Measurements from ENCODE around the gene SETD1B. TPM values are rescaled to one million over a fixed set of nuclear protein-coding genes. Genes with fewer than 3 reads are reported as not detected.

The SETD1B gene
- total RNA-seq, 1 donor from 2014 or later, result 1.8 TPM

DNA sequence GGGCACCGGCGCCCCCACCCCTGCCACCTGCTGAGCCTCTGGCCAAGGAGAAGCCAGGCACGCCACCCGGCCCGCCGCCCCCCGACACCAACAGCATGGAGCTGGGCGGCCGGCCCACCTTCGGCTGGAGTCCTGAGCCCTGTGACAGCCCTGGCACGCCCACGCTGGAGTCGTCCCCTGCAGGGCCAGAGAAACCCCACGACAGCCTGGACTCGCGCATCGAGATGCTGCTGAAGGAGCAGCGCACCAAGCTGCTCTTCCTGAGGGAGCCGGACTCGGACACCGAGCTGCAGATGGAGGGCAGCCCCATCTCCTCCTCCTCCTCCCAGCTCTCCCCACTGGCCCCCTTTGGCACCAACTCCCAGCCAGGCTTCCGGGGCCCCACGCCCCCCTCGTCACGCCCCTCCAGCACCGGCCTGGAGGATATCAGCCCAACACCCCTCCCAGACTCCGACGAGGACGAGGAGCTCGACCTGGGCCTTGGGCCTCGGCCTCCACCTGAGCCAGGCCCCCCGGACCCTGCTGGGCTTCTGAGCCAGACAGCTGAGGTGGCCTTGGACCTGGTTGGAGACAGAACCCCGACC lies 6.5 kb downstream of the SETD1B start:
- peaks cover 21% of the 10 kb centered on the region for H3F3A ChIP-seq (ENCODE audit: low read depth)
- no peak overlapping the region for H3K4me3 Mint-ChIP-seq
- peaks cover 32% of the 10 kb centered on the region for H3K4me1 ChIP-seq
- H4K20me1 ChIP-seq (ENCODE audit: low read depth), result peaks cover 73% of the 10 kb centered on the region
- H3K27me3 ChIP-seq, result no peaks in the 10 kb centered on the region
- H3K27ac ChIP-seq, result no peak overlapping the region
- H3K9me3 Mint-ChIP-seq, result no peaks in the 10 kb centered on the region
- no peaks in the 10 kb centered on the region for H3K9me3 ChIP-seq (ENCODE audit: low read depth)
- H3K4me2 ChIP-seq, result no peak overlapping the region
- H3K9ac ChIP-seq, result no peak overlapping the region
- no peak overlapping the region for H2AFZ ChIP-seq (replicated peaks)
- peaks cover 41% of the 10 kb centered on the region for H3K4me1 Mint-ChIP-seq
- H3K27ac Mint-ChIP-seq, result no peak overlapping the region
- H3K4me3 ChIP-seq, result no peak overlapping the region
- no peak for DNase-seq (ENCODE audit: low spot score)
- H3K36me3 Mint-ChIP-seq, result peaks cover 22% of the 10 kb centered on the region
- no peak for TF ChIP-seq EZH2 (IDR thresholded peaks at IDR 0.05)
- TF ChIP-seq, protein P1, sequence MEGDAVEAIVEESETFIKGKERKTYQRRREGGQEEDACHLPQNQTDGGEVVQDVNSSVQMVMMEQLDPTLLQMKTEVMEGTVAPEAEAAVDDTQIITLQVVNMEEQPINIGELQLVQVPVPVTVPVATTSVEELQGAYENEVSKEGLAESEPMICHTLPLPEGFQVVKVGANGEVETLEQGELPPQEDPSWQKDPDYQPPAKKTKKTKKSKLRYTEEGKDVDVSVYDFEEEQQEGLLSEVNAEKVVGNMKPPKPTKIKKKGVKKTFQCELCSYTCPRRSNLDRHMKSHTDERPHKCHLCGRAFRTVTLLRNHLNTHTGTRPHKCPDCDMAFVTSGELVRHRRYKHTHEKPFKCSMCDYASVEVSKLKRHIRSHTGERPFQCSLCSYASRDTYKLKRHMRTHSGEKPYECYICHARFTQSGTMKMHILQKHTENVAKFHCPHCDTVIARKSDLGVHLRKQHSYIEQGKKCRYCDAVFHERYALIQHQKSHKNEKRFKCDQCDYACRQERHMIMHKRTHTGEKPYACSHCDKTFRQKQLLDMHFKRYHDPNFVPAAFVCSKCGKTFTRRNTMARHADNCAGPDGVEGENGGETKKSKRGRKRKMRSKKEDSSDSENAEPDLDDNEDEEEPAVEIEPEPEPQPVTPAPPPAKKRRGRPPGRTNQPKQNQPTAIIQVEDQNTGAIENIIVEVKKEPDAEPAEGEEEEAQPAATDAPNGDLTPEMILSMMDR (IDR thresholded peaks at IDR 0.05), result no peak
- TF ChIP-seq EZH2phosphoT487 (IDR thresholded peaks at IDR 0.05), result no peak
- H3K79me2 ChIP-seq (ENCODE audit: low read depth), result peaks cover 86% of the 10 kb centered on the region
- H3K36me3 ChIP-seq, result no peaks in the 10 kb centered on the region
- peaks cover 4% of the 10 kb centered on the region for H3K27me3 Mint-ChIP-seq (ENCODE audit: insufficient read depth, low read depth)

DNA sequence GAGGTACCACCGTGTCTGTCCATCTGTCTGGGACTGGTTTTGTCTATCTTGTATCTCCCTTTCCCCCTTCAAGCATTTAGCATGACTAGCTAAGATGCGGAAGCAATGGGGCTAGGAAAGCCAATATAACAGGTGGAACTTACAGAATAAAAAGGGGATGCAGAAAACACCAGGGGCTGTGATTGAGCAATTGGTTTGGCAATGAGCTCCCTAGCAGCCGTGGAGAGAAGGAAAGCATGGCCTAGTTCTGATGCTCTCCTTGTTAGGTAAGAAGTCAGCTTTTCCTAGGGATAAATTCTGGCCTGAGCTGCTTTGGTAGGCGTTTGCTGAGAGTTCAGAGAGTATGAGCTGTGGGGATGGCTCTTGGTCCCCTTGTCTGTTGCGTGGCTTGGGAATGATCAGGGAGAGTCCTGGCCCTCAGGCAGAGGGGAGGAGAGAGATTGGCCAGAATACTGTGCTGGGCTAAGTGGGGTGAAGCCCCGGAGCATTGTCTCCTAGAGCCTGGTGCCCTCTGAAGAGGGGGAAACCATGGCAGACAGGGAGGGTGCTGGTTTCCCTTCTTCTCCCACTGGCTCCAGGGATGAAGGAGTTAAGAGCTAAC lies 7.1 kb downstream of the SETD1B start:
- H3K9me3 ChIP-seq (ENCODE audit: low read depth), result no peaks in the 10 kb centered on the region
- H3K27ac ChIP-seq, result peak overlapping the region; percentile 9
- H3K4me1 ChIP-seq, result peaks cover 28% of the 10 kb centered on the region
- Mint-ChIP-seq H3K4me1 (peaks cover 37% of the 10 kb centered on the region), H3K4me3 (peak overlapping the region; percentile 73), H3K27me3 (ENCODE audit: insufficient read depth, low read depth) (peaks cover 4% of the 10 kb centered on the region), H3K9me3 (no peaks in the 10 kb centered on the region), H3K27ac (peak overlapping the region; percentile 57), H3K36me3 (peaks cover 24% of the 10 kb centered on the region)
- H3K27me3 ChIP-seq, result no peaks in the 10 kb centered on the region
- H4K20me1 ChIP-seq (ENCODE audit: low read depth), result peaks cover 67% of the 10 kb centered on the region
- H3K4me3 ChIP-seq, result peak overlapping the region; percentile 60
- TF ChIP-seq EZH2phosphoT487 (IDR thresholded peaks at IDR 0.05), result no peak
- TF ChIP-seq EZH2 (IDR thresholded peaks at IDR 0.05), result no peak
- TF ChIP-seq, protein P1 (IDR thresholded peaks at IDR 0.05), result no peak
- peaks cover 85% of the 10 kb centered on the region for H3K79me2 ChIP-seq (ENCODE audit: low read depth)
- H3K36me3 ChIP-seq, result no peaks in the 10 kb centered on the region
- H3K9ac ChIP-seq, result no peak overlapping the region
- H3K4me2 ChIP-seq, result peak overlapping the region; percentile 77
- H2AFZ ChIP-seq (replicated peaks), result no peak overlapping the region
- H3F3A ChIP-seq (ENCODE audit: low read depth), result peaks cover 21% of the 10 kb centered on the region
- DNase-seq (ENCODE audit: low spot score), result no peak

DNA sequence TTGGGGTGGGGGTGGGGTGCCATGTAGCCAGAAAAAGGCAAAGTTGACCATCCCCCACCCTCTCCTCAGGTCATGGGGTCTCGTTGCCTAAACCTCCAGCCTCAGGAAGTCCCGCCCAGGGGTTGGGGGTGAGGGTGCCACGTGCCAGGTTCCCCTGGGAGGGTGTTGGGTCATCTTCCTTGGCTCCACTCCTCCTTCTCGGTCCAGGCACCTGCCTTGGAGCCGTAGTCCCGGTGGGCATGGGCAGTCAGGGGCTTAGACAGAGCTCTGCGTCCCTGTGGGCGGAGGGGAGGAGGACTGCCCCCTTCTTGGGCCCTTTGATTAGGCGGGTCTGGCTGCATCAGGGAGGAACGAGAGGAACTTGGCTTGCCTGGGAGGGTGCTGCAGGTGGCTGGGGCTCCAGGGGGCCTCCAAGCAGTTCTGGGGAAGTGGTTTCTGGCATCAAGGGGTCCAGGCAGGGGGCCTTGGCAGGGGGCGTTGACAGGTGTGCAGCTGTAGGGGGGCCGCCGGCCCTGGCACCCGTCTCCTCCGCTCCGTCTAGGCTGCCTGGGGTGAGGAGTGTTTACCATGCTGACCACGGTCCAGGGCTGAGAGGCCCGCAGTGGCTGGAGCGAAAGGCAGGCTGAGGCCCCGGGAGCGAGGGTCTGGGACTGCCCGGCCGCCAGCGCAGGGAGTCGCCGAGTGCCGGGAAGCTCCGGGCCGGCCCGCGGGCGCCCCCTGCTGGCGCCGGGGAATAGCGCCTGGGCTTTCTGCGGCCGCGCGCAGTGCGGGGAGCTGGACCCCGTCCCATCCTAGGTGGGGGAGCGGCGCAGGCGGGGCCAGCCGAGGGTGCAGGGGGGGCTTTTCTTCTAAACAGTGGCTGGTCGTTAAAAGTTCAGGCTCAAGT lies 7.9 kb downstream of the SETD1B start:
- H4K20me1 ChIP-seq (ENCODE audit: low read depth), result peaks cover 60% of the 10 kb centered on the region
- peaks cover 17% of the 10 kb centered on the region for H3F3A ChIP-seq (ENCODE audit: low read depth)
- H3K9ac ChIP-seq, result no peak overlapping the region
- H3K36me3 Mint-ChIP-seq, result peaks cover 24% of the 10 kb centered on the region
- DNase-seq (ENCODE audit: low spot score), result peak; percentile 92
- H3K4me1 Mint-ChIP-seq, result peaks cover 30% of the 10 kb centered on the region
- H3K4me1 ChIP-seq, result peaks cover 20% of the 10 kb centered on the region
- H3K9me3 Mint-ChIP-seq, result no peaks in the 10 kb centered on the region
- no peak for TF ChIP-seq EZH2phosphoT487 (IDR thresholded peaks at IDR 0.05)
- no peak for TF ChIP-seq EZH2 (IDR thresholded peaks at IDR 0.05)
- TF ChIP-seq, protein P1 (IDR thresholded peaks at IDR 0.05), result peak; percentile 99
- H3K4me2 ChIP-seq, result peak overlapping the region; percentile 77
- H2AFZ ChIP-seq (replicated peaks), result no peak overlapping the region
- peaks cover 78% of the 10 kb centered on the region for H3K79me2 ChIP-seq (ENCODE audit: low read depth)
- peak overlapping the region; percentile 9 for H3K27ac ChIP-seq
- no peaks in the 10 kb centered on the region for H3K36me3 ChIP-seq
- no peaks in the 10 kb centered on the region for H3K9me3 ChIP-seq (ENCODE audit: low read depth)
- no peak overlapping the region for H3K27ac Mint-ChIP-seq
- H3K27me3 Mint-ChIP-seq (ENCODE audit: insufficient read depth, low read depth), result peaks cover 4% of the 10 kb centered on the region
- H3K27me3 ChIP-seq, result no peaks in the 10 kb centered on the region
- peak overlapping the region; percentile 60 for H3K4me3 ChIP-seq
- peak overlapping the region; percentile 84 for H3K4me3 Mint-ChIP-seq
